Ovary (tissue), 9 donors: ENCODE data around the gene CEP97. TPM values are rescaled to one million over a fixed set of nuclear protein-coding genes. Genes with fewer than 3 reads are reported as not detected.
"Not testable (repeated sequence)": the region's sequence is repeated elsewhere in the genome, so short reads cannot be mapped to it uniquely, and the experiment has no call there.

Experiments used
- DNase-seq, 5 donors: peaks; one replicate each; pipeline ENCODE4 v3.0.0-alpha.2; 2019 to 2020
- H3K27ac ChIP-seq, 2 donors: fragments of 200-600 bp; one replicate each; pipeline versions ENCODE4 v1.5.1 to v1.8.0; 2019 to 2022
- H3K27me3 ChIP-seq: fragments of 200-600 bp; one replicate; pipeline ENCODE4 v1.8.0; 2022
- H3K36me3 ChIP-seq: fragments of 200-600 bp; sonication (generic); one replicate; pipeline ENCODE4 v1.5.1; 2019
- H3K4me1 ChIP-seq: one replicate; pipeline ENCODE4 v1.8.1; 2013; ENCODE audit warnings: mild to moderate bottlenecking, moderate library complexity; ENCODE audit not compliant: insufficient read depth
- H3K4me3 ChIP-seq: fragments of 200-600 bp; sonication (generic); one replicate; pipeline ENCODE4 v1.5.1; 2017
- H3K9me3 ChIP-seq, 2 donors: fragments of 200-600 bp in 1 of 2; sonication (generic) in 1 of 2; one replicate each; pipeline versions ENCODE4 v1.5.1 to v1.8.1; 2013 to 2019; ENCODE audit warnings: mild to moderate bottlenecking in 1 of 2, moderate library complexity in 1 of 2
- EP300 ChIP-seq: sonication (generic); formaldehyde crosslinking; IDR thresholded peaks from one replicate; pipeline ENCODE4 v1.6.1; 2017; ENCODE audit warnings: antibody characterized with exemption
- POLR2A ChIP-seq: fragments of 450-650 bp; IDR thresholded peaks from one replicate; pipeline ENCODE4 v1.6.1; 2017; ENCODE audit warnings: antibody characterized with exemption, mild to moderate bottlenecking, moderate library complexity
- WGBS, 3 donors: extraction: QIAGEN DNeasy Blood & Tissue Kit in 1 of 3; methylation state at CpG; one replicate each; pipeline versions ENCODE4 v1.1.5 to v1.1.7; 2013 to 2017; 5-methylcytosine and 5-hydroxymethylcytosine counted together
- intact Hi-C, 4 donors: fragments of 100-400 bp; cut with DNase I; formaldehyde crosslinking; loops; one replicate each; pipeline versions ENCODE4 v1.11.0 to v1.15.1; 2022 to 2023
- polyA plus RNA-seq, 2 donors: library from polyadenylated mRNA; stranded (reverse); fragments of 200-250 nt in 1 of 2; fragments of 350-450 nt in 1 of 2; fragmentation: Illumina TruSeq in 1 of 2; extraction: RNeasy Lipid Tissue Mini Kit (QIAGEN cat#74804) in 1 of 2; gene quantifications; one replicate each; pipeline ENCODE4 v1.2.3, GENCODE V29; 2013 to 2014
- total RNA-seq, 7 donors: library from RNA; depleted of rRNA in 2 of 7; stranded (reverse); fragments of >200 nt in 2 of 7; fragmentation: NEBNext Ultra II Directional in 3 of 7; extraction: Animal tissue kit (Norgen Biotek cat#: 25700) in 3 of 7; gene quantifications; one replicate each; pipeline versions ENCODE4 v1.1.0 to v1.2.4, GENCODE V29; 2016 to 2023
- TF ChIP-seq, protein P1 (sequence below), 3 donors: fragments of 450-650 bp in 2 of 3; fragments of 200-600 bp in 1 of 3; IDR thresholded peaks; one replicate each; pipeline versions ENCODE4 v1.5.1 to v1.8.0; 2016 to 2022; ENCODE audit warnings: antibody characterized with exemption in 3 of 3, mild to moderate bottlenecking in 1 of 3
- donor health status: DM: no; HTN: no; CAD: no; lungs with moderate emphysema.
- donor health status: DM: no; HTN: no; CAD: no.
- donor health status: Bipolar disorder and iron deficiency.
- donor health status: DM: yes; HTN: yes; CAD: no.
- donor health status: DM: no; HTN: no; CAD: no.
- donor health status: DM: yes; HTN: yes; CAD: no.

The CEP97 gene
- total and polyA plus RNA-seq, 9 donors: 2.4 to 11.1 (median 7.8) TPM

DNA sequence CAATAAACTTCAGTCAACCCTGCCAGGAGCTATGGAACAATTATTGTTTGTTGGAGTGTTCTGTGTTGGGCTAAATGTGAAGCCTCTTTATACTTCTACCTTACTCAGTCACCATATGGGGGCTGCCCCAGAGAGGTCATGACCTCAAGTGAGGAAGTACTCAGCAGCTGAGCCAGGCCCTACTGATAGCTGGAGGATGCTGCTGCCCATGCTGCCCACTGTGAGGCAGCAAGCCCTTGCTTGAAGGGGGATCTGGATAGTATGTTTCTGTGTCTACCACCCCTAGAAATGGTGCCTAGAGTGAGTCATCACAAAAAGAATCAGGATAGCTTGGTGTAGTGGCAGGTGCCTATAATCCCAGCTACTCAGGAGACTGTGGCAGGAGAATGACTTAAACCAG is 33.4 kb upstream of the CEP97 start:
- Histone ChIP-seq H3K27me3 (no peaks in the 10 kb centered on the region), H3K4me1 (peaks cover 1% of the 10 kb centered on the region), H3K27ac (no peak overlapping the region), H3K9me3 (no peaks in the 10 kb centered on the region), H3K4me3 (no peak overlapping the region), H3K36me3 (no peaks in the 10 kb centered on the region)
- intact Hi-C loops: no loop called here
- no peak for DNase-seq
- TF ChIP-seq, protein P1, sequence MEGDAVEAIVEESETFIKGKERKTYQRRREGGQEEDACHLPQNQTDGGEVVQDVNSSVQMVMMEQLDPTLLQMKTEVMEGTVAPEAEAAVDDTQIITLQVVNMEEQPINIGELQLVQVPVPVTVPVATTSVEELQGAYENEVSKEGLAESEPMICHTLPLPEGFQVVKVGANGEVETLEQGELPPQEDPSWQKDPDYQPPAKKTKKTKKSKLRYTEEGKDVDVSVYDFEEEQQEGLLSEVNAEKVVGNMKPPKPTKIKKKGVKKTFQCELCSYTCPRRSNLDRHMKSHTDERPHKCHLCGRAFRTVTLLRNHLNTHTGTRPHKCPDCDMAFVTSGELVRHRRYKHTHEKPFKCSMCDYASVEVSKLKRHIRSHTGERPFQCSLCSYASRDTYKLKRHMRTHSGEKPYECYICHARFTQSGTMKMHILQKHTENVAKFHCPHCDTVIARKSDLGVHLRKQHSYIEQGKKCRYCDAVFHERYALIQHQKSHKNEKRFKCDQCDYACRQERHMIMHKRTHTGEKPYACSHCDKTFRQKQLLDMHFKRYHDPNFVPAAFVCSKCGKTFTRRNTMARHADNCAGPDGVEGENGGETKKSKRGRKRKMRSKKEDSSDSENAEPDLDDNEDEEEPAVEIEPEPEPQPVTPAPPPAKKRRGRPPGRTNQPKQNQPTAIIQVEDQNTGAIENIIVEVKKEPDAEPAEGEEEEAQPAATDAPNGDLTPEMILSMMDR (IDR thresholded peaks at IDR 0.05): no peak
- TF ChIP-seq EP300 (no peak), POLR2A (no peak)

DNA sequence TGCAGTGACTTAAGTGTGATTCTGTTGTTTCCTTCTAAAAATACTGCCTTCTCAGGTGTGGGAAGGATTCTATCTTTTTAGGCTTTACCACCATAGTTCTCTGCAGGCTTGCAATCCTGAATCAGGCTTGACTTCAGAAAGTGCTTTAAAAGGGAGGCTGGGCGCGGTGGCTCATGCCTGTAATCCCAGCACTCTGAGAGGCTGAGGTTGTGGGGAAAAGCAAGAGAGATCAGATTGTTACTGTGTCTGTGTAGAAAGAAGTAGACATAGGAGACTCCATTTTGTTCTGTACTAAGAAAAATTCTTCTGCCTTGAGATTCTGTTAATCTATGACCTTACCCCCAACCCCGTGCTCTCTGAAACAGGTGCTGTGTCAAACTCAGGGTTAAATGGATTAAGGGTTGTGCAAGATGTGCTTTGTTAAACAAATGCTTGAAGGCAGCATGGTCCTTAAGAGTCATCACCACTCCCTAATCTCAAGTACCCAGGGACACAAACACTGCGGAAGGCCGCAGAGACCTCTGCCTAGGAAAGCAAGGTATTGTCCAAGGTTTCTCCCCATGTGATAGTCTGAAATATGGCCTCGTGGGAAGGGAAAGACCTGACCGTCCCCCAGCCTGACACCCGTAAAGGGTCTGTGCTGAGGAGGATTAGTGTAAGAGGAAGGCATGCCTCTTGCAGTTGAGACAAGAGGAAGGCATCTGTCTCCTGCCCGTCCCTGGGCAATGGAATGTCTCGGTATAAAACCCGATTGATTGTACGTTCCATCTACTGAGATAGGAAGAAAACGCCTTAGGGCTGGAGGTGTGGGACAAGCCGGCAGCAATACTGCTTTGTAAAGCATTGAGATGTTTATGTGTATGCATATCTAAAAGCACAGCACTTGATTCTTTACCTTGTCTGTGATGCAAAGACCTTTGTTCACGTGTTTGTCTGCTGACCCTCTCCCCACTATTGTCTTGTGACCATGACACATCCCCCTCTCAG is 32.4 kb upstream of the CEP97 start:
- H3K9me3 ChIP-seq, H3K27me3 ChIP-seq, intact Hi-C loops, H3K4me3 ChIP-seq, DNase-seq, H3K36me3 ChIP-seq, H3K4me1 ChIP-seq, H3K27ac ChIP-seq: not testable (repeated sequence)
- 84 to 90% (median 87%) methylated on average over 11 to 14 of the region's 15 CpGs for WGBS, 3 donors

- H3K27ac ChIP-seq, H3K4me3 ChIP-seq, H3K9me3 ChIP-seq, H3K4me1 ChIP-seq, H3K36me3 ChIP-seq, H3K27me3 ChIP-seq, intact Hi-C loops: not testable (repeated sequence)
- WGBS, 3 donors: 85 to 90% (median 87%) methylated on average over 13 of the region's 13 CpGs
- peak in 1 of 5 donors; percentile 37 for DNase-seq
Measured at GRCh38 chr3:101693540-101693939, 30.9 kb upstream of the CEP97 start.

- H3K27me3 ChIP-seq, H3K4me1 ChIP-seq, H3K36me3 ChIP-seq, H3K9me3 ChIP-seq, DNase-seq, H3K27ac ChIP-seq, intact Hi-C loops, H3K4me3 ChIP-seq: not testable (repeated sequence)
- WGBS, 3 donors: 16 to 27% (median 18%) methylated on average over 4 of the region's 4 CpGs
Measured at GRCh38 chr3:101694836-101695235, 29.6 kb upstream of the CEP97 start.

DNA sequence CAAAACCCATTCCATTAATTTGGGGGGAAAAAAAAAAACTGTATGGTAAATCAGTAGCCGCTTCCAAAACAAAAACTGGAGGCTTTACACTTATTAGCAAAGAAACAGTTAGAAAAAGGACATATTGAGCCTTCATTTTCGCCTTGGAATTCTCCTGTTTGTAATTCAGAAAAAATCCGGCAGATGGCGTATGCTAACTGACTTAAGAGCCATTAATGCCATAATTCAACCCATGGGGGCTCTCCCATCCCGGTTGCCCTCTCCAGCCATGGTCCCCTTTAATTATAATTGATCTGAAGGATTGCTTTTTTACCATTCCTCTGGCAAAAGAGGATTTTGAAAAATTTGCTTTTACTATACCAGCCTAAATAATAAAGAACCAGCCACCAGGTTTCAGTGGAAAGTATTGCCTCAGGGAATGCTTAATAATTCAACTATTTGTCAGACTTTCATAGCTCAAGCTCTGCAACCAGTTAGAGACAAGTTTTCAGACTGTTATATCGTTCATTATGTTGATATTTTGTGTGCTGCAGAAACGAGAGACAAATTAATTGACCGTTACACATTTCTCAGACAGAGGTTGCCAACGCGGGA is 28.5 kb upstream of the CEP97 start:
- Histone ChIP-seq H3K36me3 (no peaks in the 10 kb centered on the region), H3K4me3 (no peak overlapping the region), H3K27ac (no peak overlapping the region), H3K27me3 (no peaks in the 10 kb centered on the region), H3K9me3 (no peaks in the 10 kb centered on the region), H3K4me1 (peaks cover 1% of the 10 kb centered on the region)
- intact Hi-C loops: no loop called here
- WGBS, 3 donors: 32 to 33% (median 33%) methylated on average over 10 of the region's 10 CpGs
- peak in 1 of 5 donors; percentile 45 for DNase-seq
- TF ChIP-seq EP300: no peak
- TF ChIP-seq POLR2A: no peak
- TF ChIP-seq, protein P1 (IDR thresholded peaks at IDR 0.05): peak in 2 of 3 donors; percentile 53 to 62
